ENCODE results near the gene CNOT6.

GRCh38 chr5:180599590-180599914 is 105.4 kb downstream of the CNOT6 start:
- TF ChIP-seq CTCF (IDR thresholded peaks at IDR 0.05) = no peak
- TF ChIP-seq POLR2A (IDR thresholded peaks at IDR 0.05) = no peak
